Omental fat pad (tissue), 4 donors: ENCODE measurements around the gene RIIAD1. TPM values are rescaled to one million over a fixed set of nuclear protein-coding genes. Genes with fewer than 3 reads are reported as not detected.
A peak's percentile ranks its signal among the peaks of the same experiment; 100 is the strongest.
"Not testable (repeated sequence)": the region's sequence is repeated elsewhere in the genome, so short reads cannot be mapped to it uniquely, and the experiment has no call there.

Source experiments
- ATAC-seq: fragments of 150-250 bp; one replicate; pipeline ENCODE4 v1.9.1; 2016; ENCODE audit warnings: mild to moderate bottlenecking, moderate library complexity; ENCODE audit not compliant: low FRiP score
- DNase-seq: peaks from one replicate; pipeline ENCODE4 v3.0.0-alpha.2; 2019; ENCODE audit warnings: low spot score
- total RNA-seq, 4 donors: library from RNA; depleted of rRNA; stranded (reverse); fragments of >200 nt; gene quantifications; one replicate each; pipeline ENCODE4 v1.1.0, GENCODE V29; 2016
- TF ChIP-seq, protein P1 (sequence below), 3 donors: fragments of 450-650 bp; IDR thresholded peaks; one replicate each; pipeline ENCODE4 v1.5.1; 2016 to 2017; ENCODE audit warnings: antibody characterized with exemption in 3 of 3, mild to moderate bottlenecking in 3 of 3, moderate library complexity in 2 of 3

The RIIAD1 gene
- total RNA-seq, 4 donors from 2014 or later, result not detected

- ATAC-seq, result no peak
Observed at GRCh38 chr1:151733126-151733525, 11.8 kb downstream of the RIIAD1 start.

DNA sequence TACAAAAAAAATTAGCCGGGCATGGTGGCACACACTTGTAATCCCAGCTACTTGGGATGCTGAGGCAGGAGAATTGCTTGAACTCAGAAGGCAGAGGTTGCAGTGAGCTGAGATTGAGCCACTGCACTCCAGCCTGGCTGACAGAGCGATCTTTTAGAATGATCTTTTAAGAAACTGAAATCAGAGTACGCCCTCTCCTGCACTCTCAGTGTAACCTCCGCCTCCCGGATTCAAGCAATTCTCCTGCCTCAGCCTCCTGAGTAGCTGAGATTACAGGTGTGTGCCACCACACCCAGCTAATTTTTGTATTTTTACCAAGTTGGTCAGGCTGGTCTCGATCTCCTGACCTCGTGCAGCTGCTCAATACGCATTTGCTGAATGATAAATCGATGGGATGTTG, 12.7 kb downstream of the RIIAD1 start:
- not testable (repeated sequence) for ATAC-seq, DNase-seq

More at GRCh38 chr1:151733126-151733525, 11.8 kb downstream of the RIIAD1 start:
- TF ChIP-seq, protein P1, sequence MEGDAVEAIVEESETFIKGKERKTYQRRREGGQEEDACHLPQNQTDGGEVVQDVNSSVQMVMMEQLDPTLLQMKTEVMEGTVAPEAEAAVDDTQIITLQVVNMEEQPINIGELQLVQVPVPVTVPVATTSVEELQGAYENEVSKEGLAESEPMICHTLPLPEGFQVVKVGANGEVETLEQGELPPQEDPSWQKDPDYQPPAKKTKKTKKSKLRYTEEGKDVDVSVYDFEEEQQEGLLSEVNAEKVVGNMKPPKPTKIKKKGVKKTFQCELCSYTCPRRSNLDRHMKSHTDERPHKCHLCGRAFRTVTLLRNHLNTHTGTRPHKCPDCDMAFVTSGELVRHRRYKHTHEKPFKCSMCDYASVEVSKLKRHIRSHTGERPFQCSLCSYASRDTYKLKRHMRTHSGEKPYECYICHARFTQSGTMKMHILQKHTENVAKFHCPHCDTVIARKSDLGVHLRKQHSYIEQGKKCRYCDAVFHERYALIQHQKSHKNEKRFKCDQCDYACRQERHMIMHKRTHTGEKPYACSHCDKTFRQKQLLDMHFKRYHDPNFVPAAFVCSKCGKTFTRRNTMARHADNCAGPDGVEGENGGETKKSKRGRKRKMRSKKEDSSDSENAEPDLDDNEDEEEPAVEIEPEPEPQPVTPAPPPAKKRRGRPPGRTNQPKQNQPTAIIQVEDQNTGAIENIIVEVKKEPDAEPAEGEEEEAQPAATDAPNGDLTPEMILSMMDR (IDR thresholded peaks at IDR 0.05), result no peak
- no peak for DNase-seq

- no peak for ATAC-seq
- TF ChIP-seq, protein P1 (IDR thresholded peaks at IDR 0.05), result no peak
- no peak for DNase-seq
Observed at GRCh38 chr1:151737026-151737425, 15.7 kb downstream of the RIIAD1 start.

DNA sequence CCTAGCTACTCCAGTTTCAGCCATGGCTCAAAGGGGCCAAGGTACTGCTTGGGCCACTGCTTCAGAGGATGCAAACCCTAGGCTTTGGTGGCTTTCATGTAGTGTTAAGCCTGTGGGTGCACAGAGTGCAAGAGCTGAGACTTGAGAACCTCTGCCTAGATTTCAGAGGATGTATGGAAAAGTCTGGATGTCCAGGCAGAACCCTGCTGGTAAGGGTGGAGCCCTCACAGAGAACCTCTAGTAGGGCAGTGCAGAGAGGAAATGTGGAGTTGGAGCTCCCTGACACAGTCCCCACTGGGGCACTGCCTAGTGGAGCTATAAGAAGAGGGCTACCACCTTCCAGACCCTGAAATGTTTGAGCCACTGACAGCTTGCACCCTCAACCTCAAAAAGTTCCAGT, 16.2 kb downstream of the RIIAD1 start:
- DNase-seq (no peak), ATAC-seq (no peak)
- TF ChIP-seq, protein P1 (IDR thresholded peaks at IDR 0.05), result no peak

DNA sequence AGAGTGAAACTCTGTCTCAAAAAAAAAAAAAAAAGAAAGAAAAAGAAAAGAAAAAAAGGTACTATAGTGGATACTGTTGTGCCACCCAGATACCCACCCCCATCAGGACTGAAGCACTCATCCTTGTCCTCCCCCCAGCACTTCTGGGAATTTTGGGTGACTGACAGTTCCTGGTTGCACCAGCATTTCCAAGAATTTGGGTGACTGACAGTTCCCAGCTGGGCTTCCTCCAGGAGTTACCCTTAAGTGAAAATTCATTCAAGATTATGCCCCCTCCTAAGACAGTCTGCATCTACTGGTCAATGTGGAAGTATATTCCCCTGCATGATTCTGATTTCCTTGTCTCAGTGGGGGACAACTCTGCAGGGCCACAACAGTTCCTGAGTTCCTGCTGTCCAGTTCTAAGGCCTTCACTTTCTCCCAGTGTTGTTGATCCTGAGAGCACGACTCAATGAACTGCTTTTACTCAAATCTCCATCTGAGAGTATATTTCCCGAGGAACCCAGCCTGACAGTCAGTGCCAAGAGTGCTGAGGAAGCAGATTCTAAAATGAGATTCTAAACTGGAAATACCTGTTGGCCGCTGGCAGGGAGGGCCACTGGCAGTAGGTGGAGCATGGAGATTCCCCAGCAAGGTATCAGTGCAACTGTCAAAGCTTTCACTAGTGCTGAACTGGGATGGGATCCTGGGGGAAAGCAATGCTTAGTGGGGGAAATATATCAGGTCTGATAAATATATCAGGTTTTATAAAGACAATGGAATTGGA, 18.5 kb downstream of the RIIAD1 start:
- no peak for DNase-seq
- ATAC-seq, result peak; percentile 69
- TF ChIP-seq, protein P1 (IDR thresholded peaks at IDR 0.05), result no peak

GRCh38 chr1:151741516-151741915, 20.2 kb downstream of the RIIAD1 start:
- no peak for ATAC-seq
- no peak for DNase-seq
- TF ChIP-seq, protein P1 (IDR thresholded peaks at IDR 0.05), result no peak

DNA sequence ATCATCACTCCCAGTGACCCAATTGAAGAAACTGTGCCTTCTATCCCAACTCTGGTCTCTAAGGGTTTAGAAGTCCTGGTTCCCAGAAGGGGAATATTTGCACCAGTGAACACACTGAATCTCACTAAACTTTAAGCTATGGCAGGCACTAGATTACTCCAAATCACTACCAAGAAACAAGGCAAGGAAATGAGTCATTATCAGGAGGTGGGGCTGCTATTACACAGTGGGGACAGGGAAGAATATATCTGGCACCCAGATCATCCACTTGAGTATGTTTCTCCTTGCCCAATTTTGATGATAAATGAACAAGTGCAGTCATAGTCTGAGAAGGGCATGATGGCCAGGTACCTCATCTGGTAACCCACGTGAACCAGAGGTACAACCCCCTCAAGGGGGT, 35.0 kb downstream of the RIIAD1 start:
- TF ChIP-seq, protein P1 (IDR thresholded peaks at IDR 0.05), result no peak
- DNase-seq (no peak), ATAC-seq (no peak)
